SU-DHL-6 (cell line): ENCODE results near the gene CCNG1.

Experiments used
- H2AFZ ChIP-seq: fragments of 200-600 bp; sonication (generic); 2 replicates; pipeline ENCODE4 v1.6.1; 2014; ENCODE audit warnings: low read depth, mild to moderate bottlenecking, moderate library complexity, mixed read lengths, antibody characterized with exemption, low read length; ENCODE audit not compliant: severe bottlenecking
- H3F3A ChIP-seq: fragments of 200-600 bp; shearing (Covaris generic); 2 replicates; pipeline ENCODE4 v1.6.0; 2016; ENCODE audit warnings: antibody characterized with exemption, mild to moderate bottlenecking; ENCODE audit not compliant: insufficient read depth
- H3K27ac ChIP-seq: fragments of 200-600 bp; sonication (generic); 2 replicates; pipeline ENCODE4 v1.5.1; 2016; ENCODE audit warnings: low read depth, mild to moderate bottlenecking, low read length, moderate library complexity, mixed read lengths
- H3K27me3 ChIP-seq: fragments of 200-600 bp; sonication (generic), shearing (Covaris generic); 2 replicates; pipeline ENCODE4 v1.6.0; 2014; ENCODE audit warnings: mild to moderate bottlenecking, low read length
- H3K36me3 ChIP-seq: fragments of 200-600 bp; sonication (generic); 2 replicates; pipeline ENCODE4 v1.6.1; 2014; ENCODE audit warnings: mild to moderate bottlenecking, low read length, mixed read lengths
- H3K4me2 ChIP-seq: fragments of 300-600, 200-600 bp; shearing (Covaris generic), sonication (generic); 2 replicates; pipeline ENCODE4 v1.6.0; 2014; ENCODE audit warnings: low read length, low read depth, mild to moderate bottlenecking; ENCODE audit not compliant: poor library complexity, severe bottlenecking
- H3K4me3 ChIP-seq: fragments of 200-600 bp; sonication (generic); 2 replicates; pipeline ENCODE4 v1.5.1; 2014; ENCODE audit warnings: antibody characterized with exemption, low read length, mild to moderate bottlenecking, mixed read lengths; ENCODE audit not compliant: insufficient read depth, poor library complexity, severe bottlenecking
- H3K79me2 ChIP-seq: fragments of 200-600 bp; sonication (generic); 2 replicates; pipeline ENCODE4 v1.6.1; 2014; ENCODE audit warnings: mild to moderate bottlenecking, low read length, moderate library complexity; ENCODE audit not compliant: insufficient read depth
- H3K9ac ChIP-seq: fragments of 200-600 bp; sonication (generic); 2 replicates; pipeline ENCODE4 v1.7.0; 2014; ENCODE audit warnings: mild to moderate bottlenecking, low read length
- H3K9me2 ChIP-seq: fragments of 200-600 bp; sonication (generic); replicated peaks from 2 replicates; pipeline ENCODE4 v1.6.1; 2014; ENCODE audit warnings: low read length; ENCODE audit not compliant: insufficient read depth
- H3K9me3 ChIP-seq: fragments of 200-600 bp; sonication (generic); 2 replicates; pipeline ENCODE4 v1.6.1; 2014; ENCODE audit warnings: low read length, mixed read lengths; ENCODE audit not compliant: insufficient read depth
- H4K20me1 ChIP-seq: fragments of 200-600 bp; sonication (generic); 2 replicates; pipeline ENCODE4 v1.6.1; 2014; ENCODE audit warnings: low read depth, mild to moderate bottlenecking, antibody characterized with exemption, low read length, moderate library complexity, mixed read lengths
- CTCF ChIP-seq: fragments of 200-600 bp; sonication (generic); IDR thresholded peaks from one replicate; pipeline ENCODE4 v1.5.1; 2017; ENCODE audit warnings: antibody characterized with exemption, mild to moderate bottlenecking, low read length, moderate library complexity; ENCODE audit not compliant: insufficient read depth, poor library complexity, severe bottlenecking
- EZH2phosphoT487 ChIP-seq: fragments of 200-600 bp; sonication (generic), shearing (Covaris generic); conservative IDR thresholded peaks from 2 replicates; pipeline ENCODE4 v1.6.1; 2018; ENCODE audit warnings: mild to moderate bottlenecking, antibody characterized with exemption, low read length, moderate library complexity, mixed read lengths

CCNG1 gene

GRCh38 chr5:163432544-163432943 lies 4.9 kb upstream of the CCNG1 start:
- H3F3A ChIP-seq, result no peaks in the 10 kb centered on the region
- no peaks in the 10 kb centered on the region for H4K20me1 ChIP-seq
- H3K36me3 ChIP-seq, result no peaks in the 10 kb centered on the region
- H3K9me3 ChIP-seq, result no peaks in the 10 kb centered on the region
- H2AFZ ChIP-seq, result no peak overlapping the region
- H3K27ac ChIP-seq, result no peak overlapping the region
- H3K9me2 ChIP-seq, result no peaks in the 10 kb centered on the region
- H3K27me3 ChIP-seq, result no peaks in the 10 kb centered on the region
- H3K9ac ChIP-seq, result no peak overlapping the region
- H3K4me2 ChIP-seq, result no peak overlapping the region
- peaks cover 1% of the 10 kb centered on the region; the same call in 1 of the 2 replicates for H3K79me2 ChIP-seq
- TF ChIP-seq EZH2phosphoT487, result no peak
- no peak for TF ChIP-seq CTCF
- H3K4me3 ChIP-seq, result no peak overlapping the region

GRCh38 chr5:163433271-163433670 lies 4.1 kb upstream of the CCNG1 start:
- no peak overlapping the region for H3K27ac ChIP-seq
- TF ChIP-seq CTCF (no peak), EZH2phosphoT487 (no peak)
- no peaks in the 10 kb centered on the region for H3K9me2 ChIP-seq
- H3K4me2 ChIP-seq, result no peak overlapping the region
- no peaks in the 10 kb centered on the region for H4K20me1 ChIP-seq
- no peak overlapping the region for H3K4me3 ChIP-seq
- H3K79me2 ChIP-seq, result peaks cover 8% of the 10 kb centered on the region
- no peaks in the 10 kb centered on the region for H3F3A ChIP-seq
- H3K9ac ChIP-seq, result no peak overlapping the region
- H3K9me3 ChIP-seq, result no peaks in the 10 kb centered on the region
- H2AFZ ChIP-seq, result no peak overlapping the region
- no peaks in the 10 kb centered on the region for H3K36me3 ChIP-seq
- no peaks in the 10 kb centered on the region for H3K27me3 ChIP-seq

- H3K9ac ChIP-seq, result no peak overlapping the region
Observed at GRCh38 chr5:163434401-163434866, 3.0 kb upstream of the CCNG1 start.

More at GRCh38 chr5:163434401-163434866, 3.0 kb upstream of the CCNG1 start:
- Histone ChIP-seq H3K9me3 (no peaks in the 10 kb centered on the region), H3K36me3 (peaks cover 4% of the 10 kb centered on the region; the same call in 1 of the 2 replicates), H4K20me1 (no peaks in the 10 kb centered on the region; the same call in 1 of the 2 replicates), H3F3A (peaks cover 1% of the 10 kb centered on the region; the same call in 1 of the 2 replicates), H3K27ac (no peak overlapping the region), H3K9me2 (no peaks in the 10 kb centered on the region), H3K27me3 (no peaks in the 10 kb centered on the region), H3K79me2 (peaks cover 20% of the 10 kb centered on the region), H2AFZ (no peak overlapping the region), H3K4me3 (no peak overlapping the region), H3K4me2 (no peak overlapping the region)
- TF ChIP-seq EZH2phosphoT487 (no peak), CTCF (no peak)
